Peyer's patch (tissue), 4 donors: ENCODE measurements around the gene NDUFA11. TPM values are rescaled to one million over a fixed set of nuclear protein-coding genes. Genes with fewer than 3 reads are reported as not detected.
"Not testable (repeated sequence)": the region's sequence is repeated elsewhere in the genome, so short reads cannot be mapped to it uniquely, and the experiment has no call there.

ENCODE experiments used
- DNase-seq, 3 donors: peaks; one replicate each; pipeline ENCODE4 v3.0.0-alpha.2; 2017 to 2019
- H3K27ac ChIP-seq, 4 donors: fragments of 200-600 bp; sonication (generic); one replicate each; pipeline ENCODE4 v1.5.1; 2016 to 2019
- H3K27me3 ChIP-seq, 2 donors: fragments of 200-600 bp; sonication (generic); one replicate each; pipeline ENCODE4 v1.5.1; 2019
- H3K36me3 ChIP-seq, 3 donors: fragments of 200-600 bp; sonication (generic); one replicate each; pipeline ENCODE4 v1.5.1; 2016 to 2019
- H3K4me1 ChIP-seq, 4 donors: fragments of 200-600 bp; sonication (generic); one replicate each; pipeline ENCODE4 v1.5.1; 2016 to 2019
- H3K4me3 ChIP-seq, 4 donors: fragments of 200-600 bp; sonication (generic); 1 replicate in 3 of 4; 2 replicates in 1 of 4; pipeline ENCODE4 v1.5.1; 2016 to 2019; ENCODE audit warnings: mild to moderate bottlenecking in 1 of 4
- H3K9me3 ChIP-seq, 4 donors: fragments of 200-600 bp; sonication (generic); one replicate each; pipeline ENCODE4 v1.5.1; 2016 to 2019; ENCODE audit warnings: mild to moderate bottlenecking in 1 of 4
- CTCF ChIP-seq, 6 experiments: fragments of 450-650 bp in 4 of 6; fragments of 200-600 bp in 2 of 6; sonication (generic) in 1 of 6; IDR thresholded peaks; one replicate each; pipeline ENCODE4 v1.5.1; 2017 to 2019; ENCODE audit warnings: antibody characterized with exemption in 6 of 6, mild to moderate bottlenecking in 3 of 6, moderate library complexity in 1 of 6
- POLR2A ChIP-seq, 2 donors: fragments of 450-650 bp; IDR thresholded peaks; one replicate each; pipeline ENCODE4 v1.5.1; 2017; ENCODE audit warnings: antibody characterized with exemption in 2 of 2, mild to moderate bottlenecking in 2 of 2, moderate library complexity in 2 of 2
- total RNA-seq, 4 donors: library from RNA; depleted of rRNA; stranded (reverse); fragments of >200 nt; gene quantifications; one replicate each; pipeline ENCODE4 v1.1.0, GENCODE V29; 2016

NDUFA11 gene
- total RNA-seq, 4 donors from 2014 or later = 101 to 194 (median 169) TPM

DNA sequence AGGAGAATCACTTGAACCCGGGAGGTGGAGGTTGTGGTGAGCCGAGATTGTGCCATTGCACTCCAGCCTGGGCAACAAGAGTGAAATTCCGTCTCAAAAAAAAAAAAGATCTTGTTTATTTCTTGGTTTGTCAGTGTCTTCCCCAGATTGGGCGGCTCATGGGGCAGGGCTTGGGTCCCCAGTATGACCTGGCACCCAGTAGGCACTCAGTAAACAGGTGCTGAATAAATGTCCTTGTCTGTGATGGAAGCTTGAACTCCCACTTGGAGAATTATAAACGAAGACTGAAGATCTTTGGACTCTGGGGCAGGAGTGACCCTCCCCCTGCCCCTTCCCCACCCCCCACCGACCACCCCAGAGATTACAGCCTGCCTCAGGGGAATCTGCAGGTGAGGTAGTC, 23.4 kb downstream of the NDUFA11 start:
- Histone ChIP-seq H3K27me3 (no peaks in the 10 kb centered on the region), H3K4me3 (no peak overlapping the region), H3K9me3 (no peaks in the 10 kb centered on the region), H3K36me3 (no peaks in the 10 kb centered on the region), H3K27ac (peak overlapping the region in 3 of 4 donors; percentile 19 to 58 (median 42)), H3K4me1 (peaks cover 0 to 13% (median 0%) of the 10 kb centered on the region in 4 donors)
- no peak for TF ChIP-seq CTCF (IDR thresholded peaks at IDR 0.05)
- TF ChIP-seq POLR2A (IDR thresholded peaks at IDR 0.05) = no peak
- DNase-seq = no peak

- H3K9me3 ChIP-seq = no peaks in the 10 kb centered on the region
- H3K27ac ChIP-seq = no peak overlapping the region
- no peaks in the 10 kb centered on the region for H3K27me3 ChIP-seq
- no peak for DNase-seq
- peaks cover 0 to 13% (median 0%) of the 10 kb centered on the region in 4 donors for H3K4me1 ChIP-seq
- TF ChIP-seq CTCF (IDR thresholded peaks at IDR 0.05) (no peak), POLR2A (IDR thresholded peaks at IDR 0.05) (no peak)
- no peak overlapping the region for H3K4me3 ChIP-seq
- H3K36me3 ChIP-seq = no peaks in the 10 kb centered on the region
Observed at GRCh38 chr19:5877882-5878281, 25.7 kb downstream of the NDUFA11 start.

DNA sequence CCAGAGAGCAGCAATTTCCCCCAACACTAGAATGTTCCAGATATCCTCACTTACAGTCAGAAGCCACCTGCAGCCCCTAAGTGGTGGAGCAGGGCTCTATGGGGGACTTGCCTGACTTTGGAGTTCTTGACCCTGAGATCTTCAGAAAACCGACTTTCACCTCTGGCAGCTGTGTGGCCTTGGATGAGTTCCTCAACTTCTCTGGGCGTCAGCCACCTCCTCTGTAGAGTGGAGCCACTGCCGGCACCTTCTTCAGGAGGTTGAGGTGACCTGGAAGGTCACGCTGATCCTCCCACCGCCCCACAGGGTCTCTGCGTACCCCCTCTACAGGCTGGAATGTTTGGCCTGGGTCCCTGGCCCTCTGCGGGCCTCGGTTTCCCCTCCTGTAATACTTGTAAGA, 26.2 kb downstream of the NDUFA11 start:
- no peak for DNase-seq
- no peak overlapping the region for H3K4me3 ChIP-seq
- H3K4me1 ChIP-seq = peaks cover 0 to 13% (median 0%) of the 10 kb centered on the region in 4 donors
- no peaks in the 10 kb centered on the region for H3K27me3 ChIP-seq
- no peaks in the 10 kb centered on the region for H3K36me3 ChIP-seq
- no peak overlapping the region for H3K27ac ChIP-seq
- no peaks in the 10 kb centered on the region for H3K9me3 ChIP-seq
- TF ChIP-seq POLR2A (IDR thresholded peaks at IDR 0.05) (no peak), CTCF (IDR thresholded peaks at IDR 0.05) (no peak)

GRCh38 chr19:5874496-5874895, 29.1 kb downstream of the NDUFA11 start:
- not testable (repeated sequence) for DNase-seq, H3K27me3 ChIP-seq, H3K36me3 ChIP-seq, H3K4me1 ChIP-seq, H3K4me3 ChIP-seq, H3K27ac ChIP-seq, H3K9me3 ChIP-seq

GRCh38 chr19:5873617-5874199, 29.9 kb downstream of the NDUFA11 start:
- Histone ChIP-seq H3K9me3 (no peaks in the 10 kb centered on the region), H3K4me3 (no peak overlapping the region), H3K27ac (peak overlapping the region in 1 of 4 donors; percentile 46), H3K4me1 (no peaks in the 10 kb centered on the region), H3K27me3 (no peaks in the 10 kb centered on the region), H3K36me3 (no peaks in the 10 kb centered on the region)
- no peak for DNase-seq
- TF ChIP-seq CTCF (IDR thresholded peaks at IDR 0.05) = no peak
- TF ChIP-seq POLR2A (IDR thresholded peaks at IDR 0.05) = no peak

DNA sequence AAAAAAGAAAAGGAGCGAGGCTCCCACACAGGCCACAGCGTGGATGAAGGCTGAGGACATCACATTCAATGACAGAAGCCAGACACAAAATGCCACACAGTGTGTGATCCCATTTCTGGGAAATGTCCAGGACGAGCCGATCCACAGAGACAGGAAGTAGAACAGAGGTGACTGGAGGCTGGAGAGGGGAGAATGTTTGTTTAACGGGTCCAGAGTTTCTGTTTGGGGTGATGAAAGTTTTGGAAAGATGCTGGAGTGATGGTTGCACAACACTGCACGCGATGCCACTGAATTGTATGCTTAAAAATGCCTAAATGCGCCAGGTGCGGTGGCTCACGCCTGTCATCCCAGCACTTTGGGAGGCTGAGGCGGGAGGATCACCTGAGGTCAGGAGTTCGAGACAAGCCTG, 32.6 kb downstream of the NDUFA11 start:
- no peak for TF ChIP-seq CTCF (IDR thresholded peaks at IDR 0.05)
- TF ChIP-seq POLR2A (IDR thresholded peaks at IDR 0.05) = no peak
- no peak for DNase-seq
- Histone ChIP-seq H3K9me3 (no peaks in the 10 kb centered on the region), H3K4me1 (no peaks in the 10 kb centered on the region), H3K27ac (no peak overlapping the region), H3K4me3 (no peak overlapping the region), H3K27me3 (no peaks in the 10 kb centered on the region), H3K36me3 (no peaks in the 10 kb centered on the region)
